ENCODE measurements around the gene RHO.

RHO gene

DNA sequence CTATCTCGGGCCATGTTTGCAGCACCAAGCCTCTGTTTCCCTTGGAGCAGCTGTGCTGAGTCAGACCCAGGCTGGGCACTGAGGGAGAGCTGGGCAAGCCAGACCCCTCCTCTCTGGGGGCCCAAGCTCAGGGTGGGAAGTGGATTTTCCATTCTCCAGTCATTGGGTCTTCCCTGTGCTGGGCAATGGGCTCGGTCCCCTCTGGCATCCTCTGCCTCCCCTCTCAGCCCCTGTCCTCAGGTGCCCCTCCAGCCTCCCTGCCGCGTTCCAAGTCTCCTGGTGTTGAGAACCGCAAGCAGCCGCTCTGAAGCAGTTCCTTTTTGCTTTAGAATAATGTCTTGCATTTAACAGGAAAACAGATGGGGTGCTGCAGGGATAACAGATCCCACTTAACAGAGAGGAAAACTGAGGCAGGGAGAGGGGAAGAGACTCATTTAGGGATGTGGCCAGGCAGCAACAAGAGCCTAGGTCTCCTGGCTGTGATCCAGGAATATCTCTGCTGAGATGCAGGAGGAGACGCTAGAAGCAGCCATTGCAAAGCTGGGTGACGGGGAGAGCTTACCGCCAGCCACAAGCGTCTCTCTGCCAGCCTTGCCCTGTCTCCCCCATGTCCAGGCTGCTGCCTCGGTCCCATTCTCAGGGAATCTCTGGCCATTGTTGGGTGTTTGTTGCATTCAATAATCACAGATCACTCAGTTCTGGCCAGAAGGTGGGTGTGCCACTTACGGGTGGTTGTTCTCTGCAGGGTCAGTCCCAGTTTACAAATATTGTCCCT is 1.2 kb downstream of the RHO start:
- TF ChIP-seq, protein P1, sequence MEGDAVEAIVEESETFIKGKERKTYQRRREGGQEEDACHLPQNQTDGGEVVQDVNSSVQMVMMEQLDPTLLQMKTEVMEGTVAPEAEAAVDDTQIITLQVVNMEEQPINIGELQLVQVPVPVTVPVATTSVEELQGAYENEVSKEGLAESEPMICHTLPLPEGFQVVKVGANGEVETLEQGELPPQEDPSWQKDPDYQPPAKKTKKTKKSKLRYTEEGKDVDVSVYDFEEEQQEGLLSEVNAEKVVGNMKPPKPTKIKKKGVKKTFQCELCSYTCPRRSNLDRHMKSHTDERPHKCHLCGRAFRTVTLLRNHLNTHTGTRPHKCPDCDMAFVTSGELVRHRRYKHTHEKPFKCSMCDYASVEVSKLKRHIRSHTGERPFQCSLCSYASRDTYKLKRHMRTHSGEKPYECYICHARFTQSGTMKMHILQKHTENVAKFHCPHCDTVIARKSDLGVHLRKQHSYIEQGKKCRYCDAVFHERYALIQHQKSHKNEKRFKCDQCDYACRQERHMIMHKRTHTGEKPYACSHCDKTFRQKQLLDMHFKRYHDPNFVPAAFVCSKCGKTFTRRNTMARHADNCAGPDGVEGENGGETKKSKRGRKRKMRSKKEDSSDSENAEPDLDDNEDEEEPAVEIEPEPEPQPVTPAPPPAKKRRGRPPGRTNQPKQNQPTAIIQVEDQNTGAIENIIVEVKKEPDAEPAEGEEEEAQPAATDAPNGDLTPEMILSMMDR (IDR thresholded peaks at IDR 0.05), result no peak
- no peak for DNase-seq
- intact Hi-C loops (cut with DNase I; ENCODE audit: low total_unique reads), result no loop called here

DNA sequence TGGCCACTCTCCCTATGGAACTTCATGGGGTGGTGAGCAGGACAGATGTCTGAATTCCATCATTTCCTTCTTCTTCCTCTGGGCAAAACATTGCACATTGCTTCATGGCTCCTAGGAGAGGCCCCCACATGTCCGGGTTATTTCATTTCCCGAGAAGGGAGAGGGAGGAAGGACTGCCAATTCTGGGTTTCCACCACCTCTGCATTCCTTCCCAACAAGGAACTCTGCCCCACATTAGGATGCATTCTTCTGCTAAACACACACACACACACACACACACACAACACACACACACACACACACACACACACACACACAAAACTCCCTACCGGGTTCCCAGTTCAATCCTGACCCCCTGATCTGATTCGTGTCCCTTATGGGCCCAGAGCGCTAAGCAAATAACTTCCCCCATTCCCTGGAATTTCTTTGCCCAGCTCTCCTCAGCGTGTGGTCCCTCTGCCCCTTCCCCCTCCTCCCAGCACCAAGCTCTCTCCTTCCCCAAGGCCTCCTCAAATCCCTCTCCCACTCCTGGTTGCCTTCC is 1.9 kb downstream of the RHO start:
- TF ChIP-seq, protein P1 (IDR thresholded peaks at IDR 0.05), result no peak
- Histone ChIP-seq H3K27me3 (no peaks in the 10 kb centered on the region), H3K9me3 (no peaks in the 10 kb centered on the region), H3K27ac (no peak overlapping the region), H3K36me3 (no peaks in the 10 kb centered on the region), H3K4me1 (peaks cover 0 to 11% (median 6%) of the 10 kb centered on the region in 4 donors), H3K4me3 (no peak overlapping the region)
- DNase-seq, result no peak
- intact Hi-C loops (cut with DNase I; ENCODE audit: low total_unique reads), result no loop called here

More for the DNA sequence above, 1.2 kb downstream of the RHO start:
- Histone ChIP-seq H3K27me3 (no peaks in the 10 kb centered on the region), H3K4me1 (peaks cover 0 to 10% (median 5%) of the 10 kb centered on the region in 4 donors), H3K4me3 (no peak overlapping the region), H3K27ac (no peak overlapping the region), H3K9me3 (no peaks in the 10 kb centered on the region), H3K36me3 (no peaks in the 10 kb centered on the region)

DNA sequence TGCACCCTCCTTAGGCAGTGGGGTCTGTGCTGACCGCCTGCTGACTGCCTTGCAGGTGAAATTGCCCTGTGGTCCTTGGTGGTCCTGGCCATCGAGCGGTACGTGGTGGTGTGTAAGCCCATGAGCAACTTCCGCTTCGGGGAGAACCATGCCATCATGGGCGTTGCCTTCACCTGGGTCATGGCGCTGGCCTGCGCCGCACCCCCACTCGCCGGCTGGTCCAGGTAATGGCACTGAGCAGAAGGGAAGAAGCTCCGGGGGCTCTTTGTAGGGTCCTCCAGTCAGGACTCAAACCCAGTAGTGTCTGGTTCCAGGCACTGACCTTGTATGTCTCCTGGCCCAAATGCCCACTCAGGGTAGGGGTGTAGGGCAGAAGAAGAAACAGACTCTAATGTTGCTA is 2.4 kb downstream of the RHO start:
- Histone ChIP-seq H3K27me3 (no peaks in the 10 kb centered on the region), H3K4me3 (no peak overlapping the region), H3K9me3 (no peaks in the 10 kb centered on the region), H3K4me1 (peaks cover 0 to 16% (median 8%) of the 10 kb centered on the region in 4 donors), H3K27ac (no peak overlapping the region), H3K36me3 (no peaks in the 10 kb centered on the region)
- TF ChIP-seq, protein P1 (IDR thresholded peaks at IDR 0.05), result no peak
- no peak for DNase-seq
- intact Hi-C loops (cut with DNase I; ENCODE audit: low total_unique reads), result no loop called here

DNA sequence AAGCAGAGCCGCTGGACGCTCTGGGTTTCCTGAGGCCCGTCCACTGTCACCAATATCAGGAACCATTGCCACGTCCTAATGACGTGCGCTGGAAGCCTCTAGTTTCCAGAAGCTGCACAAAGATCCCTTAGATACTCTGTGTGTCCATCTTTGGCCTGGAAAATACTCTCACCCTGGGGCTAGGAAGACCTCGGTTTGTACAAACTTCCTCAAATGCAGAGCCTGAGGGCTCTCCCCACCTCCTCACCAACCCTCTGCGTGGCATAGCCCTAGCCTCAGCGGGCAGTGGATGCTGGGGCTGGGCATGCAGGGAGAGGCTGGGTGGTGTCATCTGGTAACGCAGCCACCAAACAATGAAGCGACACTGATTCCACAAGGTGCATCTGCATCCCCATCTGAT is 3.3 kb downstream of the RHO start:
- H3K27me3 ChIP-seq, result no peaks in the 10 kb centered on the region
- H3K36me3 ChIP-seq, result no peaks in the 10 kb centered on the region
- no peak overlapping the region for H3K27ac ChIP-seq
- no peaks in the 10 kb centered on the region for H3K9me3 ChIP-seq
- DNase-seq, result no peak
- intact Hi-C loops (cut with DNase I; ENCODE audit: low total_unique reads), result no loop called here
- peaks cover 0 to 23% (median 8%) of the 10 kb centered on the region in 4 donors for H3K4me1 ChIP-seq
- H3K4me3 ChIP-seq, result no peak overlapping the region
- TF ChIP-seq, protein P1 (IDR thresholded peaks at IDR 0.05), result no peak

DNA sequence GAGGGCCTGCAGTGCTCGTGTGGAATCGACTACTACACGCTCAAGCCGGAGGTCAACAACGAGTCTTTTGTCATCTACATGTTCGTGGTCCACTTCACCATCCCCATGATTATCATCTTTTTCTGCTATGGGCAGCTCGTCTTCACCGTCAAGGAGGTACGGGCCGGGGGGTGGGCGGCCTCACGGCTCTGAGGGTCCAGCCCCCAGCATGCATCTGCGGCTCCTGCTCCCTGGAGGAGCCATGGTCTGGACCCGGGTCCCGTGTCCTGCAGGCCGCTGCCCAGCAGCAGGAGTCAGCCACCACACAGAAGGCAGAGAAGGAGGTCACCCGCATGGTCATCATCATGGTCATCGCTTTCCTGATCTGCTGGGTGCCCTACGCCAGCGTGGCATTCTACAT is 3.8 kb downstream of the RHO start:
- Histone ChIP-seq H3K27ac (no peak overlapping the region), H3K4me1 (peaks cover 0 to 23% (median 8%) of the 10 kb centered on the region in 4 donors), H3K9me3 (no peaks in the 10 kb centered on the region), H3K36me3 (no peaks in the 10 kb centered on the region), H3K4me3 (no peak overlapping the region), H3K27me3 (no peaks in the 10 kb centered on the region)
- no peak for DNase-seq
- TF ChIP-seq, protein P1 (IDR thresholded peaks at IDR 0.05), result no peak
- intact Hi-C loops (cut with DNase I; ENCODE audit: low total_unique reads), result no loop called here

All from tibial artery (tissue), 4 donors.